ENCODE results near the gene BCL6B.

DNA sequence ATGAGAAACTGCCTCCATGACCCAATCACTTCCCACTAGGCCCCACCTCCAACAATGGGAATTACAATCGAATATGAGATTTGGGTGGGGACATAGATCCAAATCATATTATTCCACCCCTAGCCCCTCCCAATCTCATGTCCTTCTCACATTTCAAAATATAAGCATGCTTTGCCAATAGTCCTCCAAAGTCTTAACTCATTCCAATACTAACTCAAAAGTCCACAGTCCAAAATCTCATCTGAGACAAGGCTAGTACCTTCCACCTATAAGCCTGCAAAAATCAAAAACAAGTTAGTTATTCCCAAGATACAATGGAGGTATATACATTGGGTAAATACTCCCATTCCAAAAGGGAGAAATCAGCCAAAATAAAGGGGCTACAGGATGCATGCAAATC lies 44.3 kb downstream of the BCL6B start:
- TF ChIP-seq KAT7 (CRISPR knock-in tag; IDR thresholded peaks at IDR 0.05; ENCODE audit: borderline replicate concordance) (no peak), ATF2 (CRISPR knock-in tag; IDR thresholded peaks at IDR 0.05; ENCODE audit: borderline replicate concordance, low read depth) (no peak), FOXJ3 (CRISPR knock-in tag; IDR thresholded peaks at IDR 0.05; ENCODE audit: borderline replicate concordance) (no peak), ARID4B (CRISPR knock-in tag; IDR thresholded peaks at IDR 0.05; ENCODE audit: borderline replicate concordance) (no peak), TEAD4 (CRISPR knock-in tag; IDR thresholded peaks at IDR 0.05) (no peak), ZNF121 (CRISPR knock-in tag; IDR thresholded peaks at IDR 0.05) (no peak)
- TF ChIP-seq, protein P1, sequence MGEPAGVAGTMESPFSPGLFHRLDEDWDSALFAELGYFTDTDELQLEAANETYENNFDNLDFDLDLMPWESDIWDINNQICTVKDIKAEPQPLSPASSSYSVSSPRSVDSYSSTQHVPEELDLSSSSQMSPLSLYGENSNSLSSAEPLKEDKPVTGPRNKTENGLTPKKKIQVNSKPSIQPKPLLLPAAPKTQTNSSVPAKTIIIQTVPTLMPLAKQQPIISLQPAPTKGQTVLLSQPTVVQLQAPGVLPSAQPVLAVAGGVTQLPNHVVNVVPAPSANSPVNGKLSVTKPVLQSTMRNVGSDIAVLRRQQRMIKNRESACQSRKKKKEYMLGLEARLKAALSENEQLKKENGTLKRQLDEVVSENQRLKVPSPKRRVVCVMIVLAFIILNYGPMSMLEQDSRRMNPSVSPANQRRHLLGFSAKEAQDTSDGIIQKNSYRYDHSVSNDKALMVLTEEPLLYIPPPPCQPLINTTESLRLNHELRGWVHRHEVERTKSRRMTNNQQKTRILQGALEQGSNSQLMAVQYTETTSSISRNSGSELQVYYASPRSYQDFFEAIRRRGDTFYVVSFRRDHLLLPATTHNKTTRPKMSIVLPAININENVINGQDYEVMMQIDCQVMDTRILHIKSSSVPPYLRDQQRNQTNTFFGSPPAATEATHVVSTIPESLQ (CRISPR knock-in tag; IDR thresholded peaks at IDR 0.05): no peak
- TF ChIP-seq, protein P2, sequence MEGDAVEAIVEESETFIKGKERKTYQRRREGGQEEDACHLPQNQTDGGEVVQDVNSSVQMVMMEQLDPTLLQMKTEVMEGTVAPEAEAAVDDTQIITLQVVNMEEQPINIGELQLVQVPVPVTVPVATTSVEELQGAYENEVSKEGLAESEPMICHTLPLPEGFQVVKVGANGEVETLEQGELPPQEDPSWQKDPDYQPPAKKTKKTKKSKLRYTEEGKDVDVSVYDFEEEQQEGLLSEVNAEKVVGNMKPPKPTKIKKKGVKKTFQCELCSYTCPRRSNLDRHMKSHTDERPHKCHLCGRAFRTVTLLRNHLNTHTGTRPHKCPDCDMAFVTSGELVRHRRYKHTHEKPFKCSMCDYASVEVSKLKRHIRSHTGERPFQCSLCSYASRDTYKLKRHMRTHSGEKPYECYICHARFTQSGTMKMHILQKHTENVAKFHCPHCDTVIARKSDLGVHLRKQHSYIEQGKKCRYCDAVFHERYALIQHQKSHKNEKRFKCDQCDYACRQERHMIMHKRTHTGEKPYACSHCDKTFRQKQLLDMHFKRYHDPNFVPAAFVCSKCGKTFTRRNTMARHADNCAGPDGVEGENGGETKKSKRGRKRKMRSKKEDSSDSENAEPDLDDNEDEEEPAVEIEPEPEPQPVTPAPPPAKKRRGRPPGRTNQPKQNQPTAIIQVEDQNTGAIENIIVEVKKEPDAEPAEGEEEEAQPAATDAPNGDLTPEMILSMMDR (IDR thresholded peaks at IDR 0.05): no peak
- TF ChIP-seq, protein P3, sequence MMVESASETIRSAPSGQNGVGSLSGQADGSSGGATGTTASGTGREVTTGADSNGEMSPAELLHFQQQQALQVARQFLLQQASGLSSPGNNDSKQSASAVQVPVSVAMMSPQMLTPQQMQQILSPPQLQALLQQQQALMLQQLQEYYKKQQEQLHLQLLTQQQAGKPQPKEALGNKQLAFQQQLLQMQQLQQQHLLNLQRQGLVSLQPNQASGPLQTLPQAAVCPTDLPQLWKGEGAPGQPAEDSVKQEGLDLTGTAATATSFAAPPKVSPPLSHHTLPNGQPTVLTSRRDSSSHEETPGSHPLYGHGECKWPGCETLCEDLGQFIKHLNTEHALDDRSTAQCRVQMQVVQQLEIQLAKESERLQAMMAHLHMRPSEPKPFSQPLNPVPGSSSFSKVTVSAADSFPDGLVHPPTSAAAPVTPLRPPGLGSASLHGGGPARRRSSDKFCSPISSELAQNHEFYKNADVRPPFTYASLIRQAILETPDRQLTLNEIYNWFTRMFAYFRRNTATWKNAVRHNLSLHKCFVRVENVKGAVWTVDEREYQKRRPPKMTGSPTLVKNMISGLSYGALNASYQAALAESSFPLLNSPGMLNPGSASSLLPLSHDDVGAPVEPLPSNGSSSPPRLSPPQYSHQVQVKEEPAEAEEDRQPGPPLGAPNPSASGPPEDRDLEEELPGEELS (CRISPR knock-in tag; IDR thresholded peaks at IDR 0.05): no peak

All from WTC11 (cell line).